ENCODE data around the gene SLC22A24. TPM values are rescaled to one million over a fixed set of nuclear protein-coding genes. Genes with fewer than 3 reads are reported as not detected.
"Not testable (repeated sequence)": the region's sequence is repeated elsewhere in the genome, so short reads cannot be mapped to it uniquely, and the experiment has no call there.

SLC22A24 gene
- polyA plus RNA-seq, 1 experiment: not detected

- Histone ChIP-seq H3K4me3 (ENCODE audit: low read depth, low read length) (no peak overlapping the region), H3K27me3 (ENCODE audit: control insufficient read depth, insufficient read depth, low read length) (no peaks in the 10 kb centered on the region), H3K36me3 (ENCODE audit: control insufficient read depth, insufficient read depth, low read length) (no peaks in the 10 kb centered on the region)
- DNase-seq (ENCODE audit: low read depth): no peak
- TF ChIP-seq CTCF (IDR thresholded peaks at IDR 0.05; ENCODE audit: insufficient read depth, low read depth, low read length): no peak
- ChIA-PET CTCF (no interaction called here), POLR2A (no interaction called here)
Observed at GRCh38 chr11:63080682-63081081, 63.3 kb downstream of the SLC22A24 start.

- POLR2A ChIA-PET; H3K36me3 ChIP-seq (ENCODE audit: control insufficient read depth, insufficient read depth, low read length); CTCF ChIA-PET: not testable (repeated sequence)
Observed at GRCh38 chr11:63046203-63046602, 97.8 kb downstream of the SLC22A24 start.

GRCh38 chr11:63042596-63042995 is 101.4 kb downstream of the SLC22A24 start:
- Histone ChIP-seq H3K27me3 (ENCODE audit: control insufficient read depth, insufficient read depth, low read length) (no peaks in the 10 kb centered on the region), H3K4me3 (ENCODE audit: low read depth, low read length) (no peak overlapping the region), H3K36me3 (ENCODE audit: control insufficient read depth, insufficient read depth, low read length) (no peaks in the 10 kb centered on the region)
- TF ChIP-seq CTCF (IDR thresholded peaks at IDR 0.05; ENCODE audit: insufficient read depth, low read depth, low read length): no peak
- DNase-seq (ENCODE audit: low read depth): no peak
- ChIA-PET POLR2A (no interaction called here), CTCF (no interaction called here)

More at GRCh38 chr11:63046203-63046602, 97.8 kb downstream of the SLC22A24 start:
- H3K4me3 ChIP-seq (ENCODE audit: low read depth, low read length); H3K27me3 ChIP-seq (ENCODE audit: control insufficient read depth, insufficient read depth, low read length); DNase-seq (ENCODE audit: low read depth): not testable (repeated sequence)

- ChIA-PET POLR2A (no interaction called here), CTCF (interaction anchor here (2.7 to 4.1 kb wide), 2 partner anchors 9 to 126 kb away, joined by 11 to 33 read pairs; no protein-coding TSS in a partner anchor)
- TF ChIP-seq CTCF (IDR thresholded peaks at IDR 0.05; ENCODE audit: insufficient read depth, low read depth, low read length): no peak
- H3K36me3 ChIP-seq (ENCODE audit: control insufficient read depth, insufficient read depth, low read length): no peaks in the 10 kb centered on the region
- H3K4me3 ChIP-seq (ENCODE audit: low read depth, low read length): no peak overlapping the region
- no peak for DNase-seq (ENCODE audit: low read depth)
- peaks cover 3% of the 10 kb centered on the region; the same call in 1 of the 2 replicates for H3K27me3 ChIP-seq (ENCODE audit: control insufficient read depth, insufficient read depth, low read length)
Observed at GRCh38 chr11:63032457-63032856, 111.6 kb downstream of the SLC22A24 start.

Other genes with a start within 250 kb of the SLC22A24 start
- not detected in 2 replicates for gene CHRM1, start 222.9 kb downstream of the SLC22A24 start, polyA plus RNA-seq (2011; rRNA removed)
- not detected in 2 replicates for gene SLC22A6, start 159.3 kb downstream of the SLC22A24 start, polyA plus RNA-seq (2011; rRNA removed)
- not detected in 2 replicates for gene SLC22A8, start 128.4 kb downstream of the SLC22A24 start, polyA plus RNA-seq (2011; rRNA removed)
- gene SLC22A25, start 99.4 kb upstream of the SLC22A24 start, polyA plus RNA-seq (2011; rRNA removed): not detected in 2 replicates
- not detected in 2 replicates for gene SLC22A9, start 225.6 kb upstream of the SLC22A24 start, polyA plus RNA-seq (2011; rRNA removed)

Measured in BJ (cell line).